OCI-LY3 (cell line): ENCODE data around the gene RSPH6A.

Source experiments
- H2AFZ ChIP-seq: fragments of 200-600, 300-600 bp; shearing (Covaris generic); 2 replicates; pipeline ENCODE4 v1.6.0; 2014; ENCODE audit warnings: antibody characterized with exemption, low read depth, low read length
- H3K27ac ChIP-seq: fragments of 200-600, 300-600 bp; sonication (generic); 2 replicates; pipeline ENCODE4 v1.5.1; 2014; ENCODE audit warnings: mild to moderate bottlenecking, low read length, moderate library complexity, mixed read lengths
- H3K27me3 ChIP-seq: fragments of 200-600, 300-600 bp; sonication (generic); 2 replicates; pipeline ENCODE4 v1.6.1; 2014; ENCODE audit warnings: low read depth, low read length, mixed read lengths
- H3K36me3 ChIP-seq: fragments of 200-600, 300-600 bp; sonication (generic); replicated peaks from 2 replicates; pipeline ENCODE3; 2014; ENCODE audit warnings: low read depth, low read length, mixed read lengths
- H3K4me1 ChIP-seq: fragments of 300-600, 200-600 bp; sonication (generic); 2 replicates; pipeline ENCODE4 v1.6.1; 2014; ENCODE audit warnings: low read length, mixed read lengths
- H3K4me2 ChIP-seq: fragments of 200-600, 300-600 bp; sonication (generic); 2 replicates; pipeline ENCODE4 v1.6.1; 2014; ENCODE audit warnings: low read length, mixed read lengths
- H3K4me3 ChIP-seq: fragments of 300-600, 200-600 bp; sonication (generic); 2 replicates; pipeline ENCODE4 v1.5.1; 2014; ENCODE audit warnings: antibody characterized with exemption, mild to moderate bottlenecking, low read length, moderate library complexity
- H3K79me2 ChIP-seq: fragments of 300-600, 200-600 bp; shearing (Covaris generic); 2 replicates; pipeline ENCODE4 v1.6.1; 2014; ENCODE audit warnings: mild to moderate bottlenecking, low read length, mixed read lengths
- H3K9ac ChIP-seq: fragments of 300-600, 200-600 bp; shearing (Covaris generic); 2 replicates; pipeline ENCODE4 v1.6.0; 2014; ENCODE audit warnings: mild to moderate bottlenecking, low read length, moderate library complexity
- H3K9me3 ChIP-seq: fragments of 200-600, 300-600 bp; shearing (Covaris generic); 2 replicates; pipeline ENCODE4 v1.6.1; 2014; ENCODE audit warnings: low read length, mixed read lengths; ENCODE audit not compliant: insufficient read depth
- H4K20me1 ChIP-seq: fragments of 200-600, 300-600 bp; sonication (generic); 2 replicates; pipeline ENCODE4 v1.6.1; 2016; ENCODE audit warnings: low read length, mixed read lengths; ENCODE audit not compliant: insufficient read depth
- EZH2phosphoT487 ChIP-seq: fragments of 200-600 bp; shearing (Covaris generic); IDR thresholded peaks from 2 replicates; pipeline ENCODE4 v1.6.1; 2018; ENCODE audit warnings: antibody characterized with exemption, mixed run types, low read depth
- TF ChIP-seq, protein P1 (sequence below): fragments of 200-600, 300-600 bp; sonication (generic); IDR thresholded peaks from 2 replicates; pipeline ENCODE4 v1.5.1; 2014; ENCODE audit warnings: antibody characterized with exemption, low read length, low read depth

RSPH6A gene

DNA sequence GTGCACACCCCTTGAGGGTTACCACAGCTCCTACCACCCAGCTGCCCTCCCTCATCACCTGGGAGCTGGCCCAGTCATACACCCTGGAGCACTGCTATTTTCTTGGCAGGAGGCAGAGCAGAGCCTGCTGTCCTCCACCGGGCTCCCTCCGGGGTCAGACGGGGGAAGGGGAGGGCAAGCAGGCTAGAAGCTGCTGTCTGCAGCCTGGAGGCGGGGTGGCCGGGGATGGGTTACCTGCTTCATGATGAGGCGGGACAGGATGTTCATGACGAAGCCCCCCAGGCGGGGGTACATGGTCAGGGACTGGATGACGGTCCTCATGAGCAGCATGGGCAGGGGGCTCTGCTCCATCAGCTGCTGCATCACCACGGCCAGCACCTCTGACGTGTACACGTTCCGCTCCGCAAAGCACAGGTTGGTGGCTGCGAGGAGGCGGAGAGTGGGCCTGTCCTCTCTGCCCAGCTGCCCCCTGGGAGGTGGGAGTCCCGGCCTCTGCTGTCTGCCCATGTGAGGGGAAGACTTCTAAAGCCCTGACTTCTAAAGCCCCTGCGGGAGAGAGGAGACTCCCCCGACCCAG is 2.7 kb upstream of the RSPH6A start:
- H3K4me2 ChIP-seq = no peak overlapping the region
- H3K36me3 ChIP-seq = peaks cover 50% of the 10 kb centered on the region
- H3K4me1 ChIP-seq = peaks cover 3% of the 10 kb centered on the region; the same call in 1 of the 2 replicates

DNA sequence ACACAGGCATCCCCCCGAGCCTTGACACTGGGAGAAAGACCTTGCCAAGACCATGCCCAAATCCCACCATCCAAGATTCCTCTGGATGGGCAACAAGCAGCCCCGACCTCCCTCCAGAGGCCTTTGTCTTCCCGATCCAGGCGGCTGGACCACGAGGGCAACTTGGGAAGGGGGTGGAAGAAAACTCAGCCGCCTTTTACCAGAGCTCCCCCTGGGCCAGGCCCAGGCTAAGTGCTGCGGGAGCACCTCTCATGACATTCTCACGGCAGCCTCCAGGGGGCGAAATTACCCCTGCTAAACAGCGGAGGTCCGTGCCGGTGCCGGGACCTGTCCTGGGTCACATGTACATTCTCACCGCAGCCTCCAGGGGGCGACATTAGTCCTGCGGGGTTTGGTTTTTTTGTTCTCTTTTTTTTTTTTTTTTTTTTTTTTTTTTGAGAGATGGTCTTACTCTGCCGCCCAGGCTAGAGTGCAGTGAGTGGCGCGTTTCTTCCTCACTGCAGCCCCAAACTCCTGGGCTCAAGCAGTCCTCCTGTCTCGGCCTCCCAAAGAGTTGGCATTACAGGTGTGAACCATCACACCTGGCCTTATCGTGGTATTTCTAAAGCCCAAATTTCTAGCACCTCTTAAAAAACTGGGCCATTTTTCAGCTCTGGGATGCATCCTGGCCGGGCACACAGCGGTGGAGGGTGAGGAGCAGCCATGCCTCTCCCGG is 2.1 kb upstream of the RSPH6A start:
- no peak overlapping the region for H3K9ac ChIP-seq
- H3K36me3 ChIP-seq = peaks cover 43% of the 10 kb centered on the region
- no peak overlapping the region for H2AFZ ChIP-seq
- H3K4me2 ChIP-seq = no peak overlapping the region
- H3K4me3 ChIP-seq = no peak overlapping the region
- H3K27me3 ChIP-seq = no peaks in the 10 kb centered on the region
- H4K20me1 ChIP-seq = 0 out of 2 replicates have a peak, but pooled peaks cover 4% of the 10 kb centered on the region
- no peak for TF ChIP-seq EZH2phosphoT487
- TF ChIP-seq, protein P1, sequence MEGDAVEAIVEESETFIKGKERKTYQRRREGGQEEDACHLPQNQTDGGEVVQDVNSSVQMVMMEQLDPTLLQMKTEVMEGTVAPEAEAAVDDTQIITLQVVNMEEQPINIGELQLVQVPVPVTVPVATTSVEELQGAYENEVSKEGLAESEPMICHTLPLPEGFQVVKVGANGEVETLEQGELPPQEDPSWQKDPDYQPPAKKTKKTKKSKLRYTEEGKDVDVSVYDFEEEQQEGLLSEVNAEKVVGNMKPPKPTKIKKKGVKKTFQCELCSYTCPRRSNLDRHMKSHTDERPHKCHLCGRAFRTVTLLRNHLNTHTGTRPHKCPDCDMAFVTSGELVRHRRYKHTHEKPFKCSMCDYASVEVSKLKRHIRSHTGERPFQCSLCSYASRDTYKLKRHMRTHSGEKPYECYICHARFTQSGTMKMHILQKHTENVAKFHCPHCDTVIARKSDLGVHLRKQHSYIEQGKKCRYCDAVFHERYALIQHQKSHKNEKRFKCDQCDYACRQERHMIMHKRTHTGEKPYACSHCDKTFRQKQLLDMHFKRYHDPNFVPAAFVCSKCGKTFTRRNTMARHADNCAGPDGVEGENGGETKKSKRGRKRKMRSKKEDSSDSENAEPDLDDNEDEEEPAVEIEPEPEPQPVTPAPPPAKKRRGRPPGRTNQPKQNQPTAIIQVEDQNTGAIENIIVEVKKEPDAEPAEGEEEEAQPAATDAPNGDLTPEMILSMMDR = peak; percentile 93
- no peaks in the 10 kb centered on the region for H3K9me3 ChIP-seq
- H3K27ac ChIP-seq = 0 out of 2 replicates have a peak overlapping the region, but pooled peaks have one; percentile 3
- peaks cover 3% of the 10 kb centered on the region; the same call in 1 of the 2 replicates for H3K4me1 ChIP-seq
- no peaks in the 10 kb centered on the region for H3K79me2 ChIP-seq

More for the DNA sequence above, 2.7 kb upstream of the RSPH6A start:
- Histone ChIP-seq H3K79me2 (no peaks in the 10 kb centered on the region), H3K27me3 (no peaks in the 10 kb centered on the region), H3K4me3 (no peak overlapping the region), H4K20me1 (0 out of 2 replicates have a peak, but pooled peaks cover 4% of the 10 kb centered on the region), H3K9me3 (no peaks in the 10 kb centered on the region), H3K27ac (0 out of 2 replicates have a peak overlapping the region, but pooled peaks have one; percentile 3), H2AFZ (no peak overlapping the region), H3K9ac (no peak overlapping the region)
- no peak for TF ChIP-seq EZH2phosphoT487
- TF ChIP-seq, protein P1 = no peak

DNA sequence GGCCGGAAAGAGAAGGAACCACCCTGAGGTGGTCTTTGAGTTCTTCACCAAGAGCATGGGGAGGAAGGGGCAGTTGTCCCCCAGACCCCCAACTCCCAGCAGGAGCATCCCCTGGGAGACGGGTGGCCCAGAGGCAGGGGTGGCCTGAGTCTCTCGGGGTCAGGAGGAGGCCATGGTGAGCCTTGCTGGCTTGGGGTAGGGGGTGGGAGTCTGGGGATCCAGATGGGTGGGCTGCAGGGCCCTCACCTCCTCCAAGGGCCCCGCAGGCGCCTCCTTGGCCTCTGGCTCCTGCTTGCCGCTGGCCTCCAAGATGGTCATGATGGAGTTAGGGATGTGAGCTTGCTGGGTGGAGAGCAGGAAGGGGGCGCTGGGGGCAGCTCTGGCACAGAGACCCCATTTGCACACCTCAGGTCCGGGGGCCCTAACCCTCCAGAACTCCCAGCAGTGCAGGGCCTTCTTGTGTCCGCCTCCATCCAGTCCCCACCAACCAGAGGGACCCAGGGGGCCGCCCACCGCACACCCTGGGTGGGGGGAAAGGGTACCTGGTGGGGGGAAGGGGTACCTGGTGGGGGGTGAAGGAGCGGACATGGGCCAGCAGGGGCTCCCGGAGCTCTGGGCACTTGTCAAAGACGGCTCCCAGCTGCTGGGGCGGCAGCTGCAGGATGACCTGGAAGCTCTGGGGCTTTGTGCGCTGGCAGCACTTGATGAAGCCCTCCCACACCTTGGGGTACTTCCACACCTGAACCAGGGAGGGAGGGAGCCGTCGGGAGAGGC is 1.3 kb upstream of the RSPH6A start:
- H3K9ac ChIP-seq = no peak overlapping the region
- H3K4me3 ChIP-seq = no peak overlapping the region
- 0 out of 2 replicates have a peak, but pooled peaks cover 4% of the 10 kb centered on the region for H4K20me1 ChIP-seq
- no peak for TF ChIP-seq EZH2phosphoT487
- TF ChIP-seq, protein P1 = no peak
- H3K4me1 ChIP-seq = peaks cover 3% of the 10 kb centered on the region; the same call in 1 of the 2 replicates
- H3K4me2 ChIP-seq = no peak overlapping the region
- H3K9me3 ChIP-seq = no peaks in the 10 kb centered on the region
- H3K36me3 ChIP-seq = peaks cover 39% of the 10 kb centered on the region
- no peak overlapping the region for H2AFZ ChIP-seq
- no peaks in the 10 kb centered on the region for H3K27me3 ChIP-seq
- no peaks in the 10 kb centered on the region for H3K79me2 ChIP-seq
- H3K27ac ChIP-seq = no peak overlapping the region
